ENCODE data around the gene IL1RL2. TPM values are rescaled to one million over a fixed set of nuclear protein-coding genes. Genes with fewer than 3 reads are reported as not detected.
A peak's percentile ranks its signal among the peaks of the same experiment; 100 is the strongest.

IL1RL2 gene
- total RNA-seq, 2 donors from 2014 or later = 0.19 TPM; not detected in 1

- Mint-ChIP-seq H3K4me3 (no peak overlapping the region), H3K36me3 (peaks cover 6% of the 10 kb centered on the region), H3K27ac (no peak overlapping the region), H3K9me3 (no peaks in the 10 kb centered on the region), H3K4me1 (ENCODE audit: low read depth in 2 of 2) (peaks cover 13 to 23% of the 10 kb centered on the region in 2 donors), H3K27me3 (peaks cover 47 to 56% of the 10 kb centered on the region in 2 donors)
- no peak for DNase-seq (ENCODE audit: low spot score)
- ATAC-seq = no peak
These were observed 6.3 kb downstream of the IL1RL2 start for GRCh38 chr2:102193074-102193473.

GRCh38 chr2:102194609-102195268 lies 7.9 kb downstream of the IL1RL2 start:
- DNase-seq (ENCODE audit: low spot score) (no peak), ATAC-seq (no peak)
- peaks cover 6% of the 10 kb centered on the region for H3K36me3 Mint-ChIP-seq
- H3K27me3 Mint-ChIP-seq = peaks cover 49 to 59% of the 10 kb centered on the region in 2 donors
- no peak overlapping the region for H3K4me3 Mint-ChIP-seq
- peaks cover 16 to 23% of the 10 kb centered on the region in 2 donors for H3K4me1 Mint-ChIP-seq (ENCODE audit: low read depth in 2 of 2)
- H3K9me3 Mint-ChIP-seq = no peaks in the 10 kb centered on the region
- H3K27ac Mint-ChIP-seq = no peak overlapping the region

GRCh38 chr2:102197389-102198137 lies 10.7 kb downstream of the IL1RL2 start:
- H3K36me3 Mint-ChIP-seq = peaks cover 6% of the 10 kb centered on the region
- no peaks in the 10 kb centered on the region for H3K9me3 Mint-ChIP-seq
- peaks cover 47 to 65% of the 10 kb centered on the region in 2 donors for H3K27me3 Mint-ChIP-seq
- DNase-seq (ENCODE audit: low spot score) (no peak), ATAC-seq (peak in 1 of 2 donors; percentile 61)
- H3K27ac Mint-ChIP-seq = peak overlapping the region in 1 of 2 donors; percentile 27
- H3K4me3 Mint-ChIP-seq = peak overlapping the region; percentile 11
- H3K4me1 Mint-ChIP-seq (ENCODE audit: low read depth in 2 of 2) = peaks cover 16 to 23% of the 10 kb centered on the region in 2 donors

GRCh38 chr2:102200539-102200938 lies 13.7 kb downstream of the IL1RL2 start:
- Mint-ChIP-seq H3K27me3 (peaks cover 50 to 74% of the 10 kb centered on the region in 2 donors), H3K27ac (no peak overlapping the region), H3K4me3 (no peak overlapping the region), H3K36me3 (peaks cover 27% of the 10 kb centered on the region), H3K4me1 (ENCODE audit: low read depth in 2 of 2) (peaks cover 16 to 18% of the 10 kb centered on the region in 2 donors), H3K9me3 (no peaks in the 10 kb centered on the region)
- ATAC-seq (no peak), DNase-seq (ENCODE audit: low spot score) (no peak)

GRCh38 chr2:102204638-102205037 lies 17.8 kb downstream of the IL1RL2 start:
- no peak overlapping the region for H3K27ac Mint-ChIP-seq
- DNase-seq (ENCODE audit: low spot score) = no peak
- no peaks in the 10 kb centered on the region for H3K4me1 Mint-ChIP-seq (ENCODE audit: low read depth in 2 of 2)
- no peak overlapping the region for H3K4me3 Mint-ChIP-seq
- H3K36me3 Mint-ChIP-seq = peaks cover 26% of the 10 kb centered on the region
- no peaks in the 10 kb centered on the region for H3K9me3 Mint-ChIP-seq
- H3K27me3 Mint-ChIP-seq = peaks cover 37 to 51% of the 10 kb centered on the region in 2 donors
- ATAC-seq = no peak

- DNase-seq (ENCODE audit: low spot score) (no peak), ATAC-seq (no peak)
- Mint-ChIP-seq H3K4me3 (no peak overlapping the region), H3K4me1 (ENCODE audit: low read depth in 2 of 2) (no peaks in the 10 kb centered on the region), H3K27me3 (peaks cover 27 to 35% of the 10 kb centered on the region in 2 donors), H3K36me3 (peaks cover 26% of the 10 kb centered on the region), H3K9me3 (no peaks in the 10 kb centered on the region), H3K27ac (no peak overlapping the region)
These were observed 20.0 kb downstream of the IL1RL2 start for GRCh38 chr2:102206666-102207341.

- Mint-ChIP-seq H3K4me1 (ENCODE audit: low read depth in 2 of 2) (no peaks in the 10 kb centered on the region), H3K27ac (no peak overlapping the region), H3K4me3 (no peak overlapping the region), H3K36me3 (peaks cover 23% of the 10 kb centered on the region), H3K27me3 (peaks cover 22 to 24% of the 10 kb centered on the region in 2 donors), H3K9me3 (no peaks in the 10 kb centered on the region)
- no peak for DNase-seq (ENCODE audit: low spot score)
- ATAC-seq = no peak
These were observed 22.0 kb downstream of the IL1RL2 start for GRCh38 chr2:102208774-102209173.

- Mint-ChIP-seq H3K9me3 (no peaks in the 10 kb centered on the region), H3K27ac (no peak overlapping the region), H3K4me1 (ENCODE audit: low read depth in 2 of 2) (no peaks in the 10 kb centered on the region), H3K36me3 (peaks cover 16% of the 10 kb centered on the region), H3K4me3 (no peak overlapping the region), H3K27me3 (peaks cover 17 to 18% of the 10 kb centered on the region in 2 donors)
- ATAC-seq (no peak), DNase-seq (ENCODE audit: low spot score) (no peak)
These were observed 22.7 kb downstream of the IL1RL2 start for GRCh38 chr2:102209474-102209873.

GRCh38 chr2:102217032-102217431 lies 30.2 kb downstream of the IL1RL2 start:
- Mint-ChIP-seq H3K4me1 (ENCODE audit: low read depth in 2 of 2) (peaks cover 7 to 14% of the 10 kb centered on the region in 2 donors), H3K9me3 (peaks cover 24% of the 10 kb centered on the region), H3K36me3 (peaks cover 37% of the 10 kb centered on the region), H3K27me3 (peaks cover 13 to 14% of the 10 kb centered on the region in 2 donors), H3K27ac (no peak overlapping the region), H3K4me3 (no peak overlapping the region)
- no peak for ATAC-seq
- DNase-seq (ENCODE audit: low spot score) = no peak

GRCh38 chr2:102224824-102225739 lies 38.3 kb downstream of the IL1RL2 start:
- Mint-ChIP-seq H3K4me1 (ENCODE audit: low read depth in 2 of 2) (peaks cover 43 to 69% of the 10 kb centered on the region in 2 donors), H3K4me3 (peak overlapping the region; percentile 5), H3K9me3 (no peaks in the 10 kb centered on the region), H3K27ac (peak overlapping the region; percentile 13 to 32), H3K36me3 (peaks cover 5% of the 10 kb centered on the region), H3K27me3 (peaks cover 27 to 36% of the 10 kb centered on the region in 2 donors)
- no peak for ATAC-seq
- DNase-seq (ENCODE audit: low spot score) = no peak

- Mint-ChIP-seq H3K4me3 (peak overlapping the region; percentile 61), H3K27ac (peak overlapping the region; percentile 27 to 57), H3K4me1 (ENCODE audit: low read depth in 2 of 2) (peaks cover 43 to 67% of the 10 kb centered on the region in 2 donors), H3K9me3 (no peaks in the 10 kb centered on the region), H3K27me3 (peaks cover 32 to 42% of the 10 kb centered on the region in 2 donors), H3K36me3 (peaks cover 5% of the 10 kb centered on the region)
- no peak for ATAC-seq
- DNase-seq (ENCODE audit: low spot score) = no peak
These were observed 39.3 kb downstream of the IL1RL2 start for GRCh38 chr2:102226171-102226570.

- DNase-seq (ENCODE audit: low spot score) = no peak
- Mint-ChIP-seq H3K36me3 (peaks cover 11% of the 10 kb centered on the region), H3K27ac (peak overlapping the region; percentile 27 to 57), H3K9me3 (peaks cover 4% of the 10 kb centered on the region), H3K4me3 (peak overlapping the region; percentile 61), H3K27me3 (peaks cover 32 to 42% of the 10 kb centered on the region in 2 donors), H3K4me1 (ENCODE audit: low read depth in 2 of 2) (peaks cover 46 to 62% of the 10 kb centered on the region in 2 donors)
- ATAC-seq = no peak
These were observed 40.0 kb downstream of the IL1RL2 start for GRCh38 chr2:102226612-102227391.
